Measurements from ENCODE around the gene CPD. TPM values are rescaled to one million over a fixed set of nuclear protein-coding genes. Genes with fewer than 3 reads are reported as not detected.
A peak's percentile ranks its signal among the peaks of the same experiment; 100 is the strongest.

Gene CPD
- total and polyA plus RNA-seq, 9 of the 15 experiments (the other 6 are each of a cell fraction or from before 2014, with no cell fraction given): 4.5 to 24.4 (median 20.4) TPM

GRCh38 chr17:30344283-30345088 is 34.2 kb upstream of the CPD start (continued):
- no peak for TF ChIP-seq SFPQ (IDR thresholded peaks at IDR 0.05; ENCODE audit: low read depth, low read length)
- TF ChIP-seq NFATC3 (IDR thresholded peaks at IDR 0.05): no peak
- TF ChIP-seq ZNF407 (IDR thresholded peaks at IDR 0.05; ENCODE audit: low read depth): no peak
- no peak for TF ChIP-seq BRD4 (IDR thresholded peaks at IDR 0.05)
- no peak for TF ChIP-seq ZNF239 (CRISPR knock-in tag; IDR thresholded peaks at IDR 0.05)
- TF ChIP-seq MAFF (IDR thresholded peaks at IDR 0.05; ENCODE audit: low read length): no peak
- TF ChIP-seq PHTF2 (CRISPR knock-in tag; IDR thresholded peaks at IDR 0.05): no peak
- TF ChIP-seq ZNF280A (IDR thresholded peaks at IDR 0.05; ENCODE audit: low read depth, partially characterized antibody): no peak
- no peak for TF ChIP-seq ZNF165 (CRISPR knock-in tag; IDR thresholded peaks at IDR 0.05; ENCODE audit: borderline replicate concordance)
- TF ChIP-seq ZNF133 (CRISPR knock-in tag; IDR thresholded peaks at IDR 0.05): no peak
- TF ChIP-seq RAD51 (IDR thresholded peaks at IDR 0.05; ENCODE audit: borderline replicate concordance, low read depth): no peak
- no peak for TF ChIP-seq ADNP (tag; IDR thresholded peaks at IDR 0.05)
- TF ChIP-seq BCL6 (CRISPR knock-in tag; IDR thresholded peaks at IDR 0.05): no peak
- peak; percentile 61; the same call in 1 of the 2 replicates for TF ChIP-seq ZNF589 (CRISPR knock-in tag; IDR thresholded peaks at IDR 0.05; ENCODE audit: low read depth)
- TF ChIP-seq CEBPG (CRISPR knock-in tag; IDR thresholded peaks at IDR 0.05): peak; percentile 92
- TF ChIP-seq CEBPG (tag; conservative IDR thresholded peaks at IDR 0.05 in 1 of 2, IDR thresholded peaks at IDR 0.05 in 1 of 2): peak; percentile 97 to 98
